Adrenal gland (tissue), 12 donors: ENCODE data around the gene ANKRD55. TPM values are rescaled to one million over a fixed set of nuclear protein-coding genes. Genes with fewer than 3 reads are reported as not detected.

Experiments used
- DNase-seq, 7 donors: peaks; one replicate each; pipeline ENCODE4 v3.0.0-alpha.2; 2019 to 2020
- H3K27ac ChIP-seq, 5 donors: fragments of 200-600 bp; sonication (generic) in 4 of 5; 1 replicate in 3 of 5; 2 replicates in 2 of 5; pipeline versions ENCODE4 v1.5.1 to v1.8.0; 2016 to 2020; ENCODE audit warnings: mild to moderate bottlenecking in 1 of 5
- H3K27me3 ChIP-seq: fragments of 200-600 bp; 2 replicates; pipeline ENCODE4 v1.8.0; 2021
- H3K36me3 ChIP-seq, 2 donors: fragments of 200-600 bp; replicated peaks in 1 of 2; 1 replicate in 1 of 2; 2 replicates in 1 of 2; pipeline versions ENCODE4 v1.5.1 to v1.8.0; 2018 to 2022
- H3K4me1 ChIP-seq, 2 donors: fragments of 200-600 bp; replicated peaks in 1 of 2; 1 replicate in 1 of 2; 2 replicates in 1 of 2; pipeline versions ENCODE4 v1.5.1 to v1.8.0; 2018 to 2021
- H3K4me3 ChIP-seq, 4 donors: fragments of 200-600 bp; sonication (generic) in 3 of 4; one replicate each; pipeline ENCODE4 v1.5.1; 2016 to 2018
- H3K9me3 ChIP-seq, 3 donors: fragments of 200-600 bp; sonication (generic) in 1 of 3; replicated peaks in 1 of 3; 1 replicate in 2 of 3; 2 replicates in 1 of 3; pipeline versions ENCODE4 v1.5.1 to v1.8.0; 2016 to 2021
- CTCF ChIP-seq, 6 experiments: fragments of 450-650 bp in 4 of 6; fragments of 200-600 bp in 2 of 6; sonication (generic) in 1 of 6; IDR thresholded peaks; 1 replicate in 5 of 6; 2 replicates in 1 of 6; pipeline versions ENCODE4 v1.5.1 to v1.8.0; 2016 to 2021; ENCODE audit warnings: antibody characterized with exemption in 6 of 6, mild to moderate bottlenecking in 2 of 6, moderate library complexity in 1 of 6
- POLR2A ChIP-seq, 2 donors: fragments of 450-650 bp; IDR thresholded peaks; one replicate each; pipeline ENCODE4 v1.6.1; 2017; ENCODE audit warnings: antibody characterized with exemption in 2 of 2, mild to moderate bottlenecking in 2 of 2, moderate library complexity in 1 of 2
- WGBS, 4 donors: extraction: QIAGEN DNeasy Blood & Tissue Kit in 2 of 4; methylation state at CpG; one replicate each; pipeline versions ENCODE4 v1.1.5 to v1.1.7; 2013 to 2017; 5-methylcytosine and 5-hydroxymethylcytosine counted together
- intact Hi-C, 2 donors: fragments of 100-400 bp; cut with DNase I; formaldehyde crosslinking; loops; one replicate each; pipeline versions ENCODE4 v1.14.1 to v1.15.0; 2022 to 2023
- polyA plus RNA-seq, 3 donors: library from polyadenylated mRNA; stranded (reverse); fragments of 200-250 nt in 2 of 3; fragments of 350-450 nt in 1 of 3; fragmentation: Illumina TruSeq in 1 of 3; extraction: RNeasy Lipid Tissue Mini Kit (QIAGEN cat#74804) in 1 of 3; gene quantifications; one replicate each; pipeline ENCODE4 v1.2.3, GENCODE V29; 2013 to 2014
- total RNA-seq, 9 donors: library from RNA; depleted of rRNA in 4 of 9; stranded (reverse); fragments of >200 nt in 4 of 9; fragments of 120-200 nt in 1 of 9; fragmentation: NEBNext Ultra II Directional in 1 of 9; extraction: Animal tissue kit (Norgen Biotek cat#: 25700) in 1 of 9; gene quantifications; one replicate each; pipeline versions ENCODE4 v1.1.0 to v1.2.4, GENCODE V29; 2013 to 2023
- donor health status: healthy with polysubstance abuse.
- donor health status: Bipolar disorder and iron deficiency.
- donor health status: DM: yes; HTN: yes; CAD: no.
- donor health status: DM: no; HTN: no; CAD: no.
- donor health status: DM: no; HTN: no; CAD: no.
- donor health status: DM: yes; HTN: yes; CAD: no.

The ANKRD55 gene
- total and polyA plus RNA-seq, 12 donors, result 0.03 to 0.81 (median 0.29) TPM; not detected in 4

- DNase-seq, result no peak
- intact Hi-C loops, result no loop called here
- no peaks in the 10 kb centered on the region for H3K27me3 ChIP-seq
- WGBS, 4 donors, result 66 to 78% (median 70%) methylated on average over 2 of the region's 2 CpGs
- H3K36me3 ChIP-seq, result no peaks in the 10 kb centered on the region
- H3K27ac ChIP-seq, result no peak overlapping the region
- peaks cover 31 to 38% of the 10 kb centered on the region in 2 donors for H3K4me1 ChIP-seq
- H3K9me3 ChIP-seq, result no peaks in the 10 kb centered on the region
- no peak for TF ChIP-seq CTCF (IDR thresholded peaks at IDR 0.05)
- TF ChIP-seq POLR2A (IDR thresholded peaks at IDR 0.05), result no peak
- no peak overlapping the region for H3K4me3 ChIP-seq
Measured at GRCh38 chr5:56179442-56179841, 53.7 kb downstream of the ANKRD55 start.

GRCh38 chr5:56178823-56179222 is 54.3 kb downstream of the ANKRD55 start:
- Histone ChIP-seq H3K36me3 (no peaks in the 10 kb centered on the region), H3K27me3 (no peaks in the 10 kb centered on the region), H3K4me3 (no peak overlapping the region), H3K4me1 (peaks cover 31 to 38% of the 10 kb centered on the region in 2 donors), H3K27ac (no peak overlapping the region), H3K9me3 (no peaks in the 10 kb centered on the region)
- 93 to 96% (median 95%) methylated on average over 2 of the region's 2 CpGs for WGBS, 4 donors
- intact Hi-C loops, result no loop called here
- DNase-seq, result no peak
- TF ChIP-seq CTCF (IDR thresholded peaks at IDR 0.05) (no peak), POLR2A (IDR thresholded peaks at IDR 0.05) (no peak)

- peak overlapping the region in 2 of 5 donors; percentile 39 to 78 for H3K27ac ChIP-seq
- no peaks in the 10 kb centered on the region for H3K27me3 ChIP-seq
- 47 to 56% (median 54%) methylated on average over 4 of the region's 4 CpGs for WGBS, 4 donors
- H3K4me1 ChIP-seq, result peaks cover 40 to 50% of the 10 kb centered on the region in 2 donors
- no peak for TF ChIP-seq CTCF (IDR thresholded peaks at IDR 0.05)
- no peak for TF ChIP-seq POLR2A (IDR thresholded peaks at IDR 0.05)
- H3K4me3 ChIP-seq, result no peak overlapping the region
- H3K36me3 ChIP-seq, result no peaks in the 10 kb centered on the region
- intact Hi-C loops, result no loop called here
- DNase-seq, result no peak
- no peaks in the 10 kb centered on the region for H3K9me3 ChIP-seq
Measured at GRCh38 chr5:56176871-56177533, 56.1 kb downstream of the ANKRD55 start.

- TF ChIP-seq POLR2A (IDR thresholded peaks at IDR 0.05) (no peak), CTCF (IDR thresholded peaks at IDR 0.05) (no peak)
Measured at GRCh38 chr5:56176155-56176798, 56.9 kb downstream of the ANKRD55 start.

More at GRCh38 chr5:56176155-56176798, 56.9 kb downstream of the ANKRD55 start:
- Histone ChIP-seq H3K4me3 (no peak overlapping the region), H3K27ac (peak overlapping the region in 2 of 5 donors; percentile 39 to 78), H3K4me1 (peaks cover 40 to 57% of the 10 kb centered on the region in 2 donors), H3K36me3 (no peaks in the 10 kb centered on the region), H3K27me3 (no peaks in the 10 kb centered on the region), H3K9me3 (no peaks in the 10 kb centered on the region)
- WGBS, 4 donors, result 63 to 76% (median 66%) methylated on average over 6 of the region's 6 CpGs
- intact Hi-C loops, result no loop called here
- DNase-seq, result peak in 2 of 7 donors; percentile 33 to 39
